Progenitor cell of endocrine pancreas (in vitro differentiated cells): ENCODE results near the gene AVPR1B. TPM values are rescaled to one million over a fixed set of nuclear protein-coding genes. Genes with fewer than 3 reads are reported as not detected.

Experiments
- DNase-seq: peaks from one replicate; pipeline ENCODE4 v3.0.0; 2021; ENCODE audit warnings: low spot score; ENCODE audit not compliant: unreplicated experiment
- H3K27ac Mint-ChIP-seq: 2 replicates; pipeline ENCODE4 v1.8.0; 2021; ENCODE audit warnings: mild to moderate bottlenecking, moderate library complexity, mixed read lengths
- H3K27me3 Mint-ChIP-seq: 2 replicates; pipeline ENCODE4 v1.8.0; 2021; ENCODE audit warnings: mixed read lengths
- H3K36me3 Mint-ChIP-seq: 2 replicates; pipeline ENCODE4 v1.8.0; 2022; ENCODE audit warnings: mixed read lengths; ENCODE audit not compliant: insufficient read depth
- H3K4me1 Mint-ChIP-seq: 2 replicates; pipeline ENCODE4 v1.8.0; 2021; ENCODE audit warnings: low read depth, mixed read lengths
- H3K4me3 Mint-ChIP-seq: 2 replicates; pipeline ENCODE4 v1.8.0; 2021; ENCODE audit warnings: low read depth, mild to moderate bottlenecking, moderate library complexity, mixed read lengths
- H3K9me3 Mint-ChIP-seq: 2 replicates; pipeline ENCODE4 v1.8.0; 2021; ENCODE audit warnings: low read depth, mixed read lengths
- total RNA-seq: library from RNA; stranded (reverse); gene quantifications from 2 replicates; pipeline ENCODE4 v1.2.1, GENCODE V29; 2021
- TF ChIP-seq, protein P1 (sequence below): fragments of 200-600 bp; sonication (generic); IDR thresholded peaks from one replicate; pipeline ENCODE4 v1.5.0; 2021; ENCODE audit warnings: antibody characterized with exemption, mild to moderate bottlenecking; ENCODE audit not compliant: unreplicated experiment

Gene AVPR1B
- total RNA-seq, 1 donor from 2014 or later: 0.60 TPM

- Mint-ChIP-seq H3K27ac (no peak overlapping the region), H3K4me3 (no peak overlapping the region), H3K36me3 (no peaks in the 10 kb centered on the region), H3K4me1 (no peaks in the 10 kb centered on the region), H3K9me3 (no peaks in the 10 kb centered on the region), H3K27me3 (peaks cover 4% of the 10 kb centered on the region)
- TF ChIP-seq, protein P1, sequence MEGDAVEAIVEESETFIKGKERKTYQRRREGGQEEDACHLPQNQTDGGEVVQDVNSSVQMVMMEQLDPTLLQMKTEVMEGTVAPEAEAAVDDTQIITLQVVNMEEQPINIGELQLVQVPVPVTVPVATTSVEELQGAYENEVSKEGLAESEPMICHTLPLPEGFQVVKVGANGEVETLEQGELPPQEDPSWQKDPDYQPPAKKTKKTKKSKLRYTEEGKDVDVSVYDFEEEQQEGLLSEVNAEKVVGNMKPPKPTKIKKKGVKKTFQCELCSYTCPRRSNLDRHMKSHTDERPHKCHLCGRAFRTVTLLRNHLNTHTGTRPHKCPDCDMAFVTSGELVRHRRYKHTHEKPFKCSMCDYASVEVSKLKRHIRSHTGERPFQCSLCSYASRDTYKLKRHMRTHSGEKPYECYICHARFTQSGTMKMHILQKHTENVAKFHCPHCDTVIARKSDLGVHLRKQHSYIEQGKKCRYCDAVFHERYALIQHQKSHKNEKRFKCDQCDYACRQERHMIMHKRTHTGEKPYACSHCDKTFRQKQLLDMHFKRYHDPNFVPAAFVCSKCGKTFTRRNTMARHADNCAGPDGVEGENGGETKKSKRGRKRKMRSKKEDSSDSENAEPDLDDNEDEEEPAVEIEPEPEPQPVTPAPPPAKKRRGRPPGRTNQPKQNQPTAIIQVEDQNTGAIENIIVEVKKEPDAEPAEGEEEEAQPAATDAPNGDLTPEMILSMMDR: no peak
- no peak for DNase-seq
Observed at GRCh38 chr1:206094024-206094423, 23.2 kb downstream of the AVPR1B start.

DNA sequence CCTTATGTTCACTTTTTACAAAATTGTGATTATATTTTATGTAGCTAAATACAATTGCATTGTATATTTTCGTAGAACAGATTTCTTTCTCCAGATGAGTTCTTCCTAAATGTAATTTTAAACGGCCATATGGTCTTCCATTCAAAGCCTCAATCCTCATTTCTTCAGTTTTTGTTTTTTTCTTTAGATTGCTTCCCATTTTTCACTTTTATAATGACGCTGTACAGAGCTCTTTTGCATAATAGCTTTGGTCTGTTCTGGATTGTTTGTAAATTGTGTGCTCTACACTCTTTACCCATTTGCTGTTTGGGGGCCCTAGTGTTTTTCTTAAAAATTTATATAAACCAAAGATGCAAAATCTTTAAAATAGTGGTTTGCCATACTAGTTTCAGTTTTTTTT lies 27.8 kb downstream of the AVPR1B start:
- Mint-ChIP-seq H3K4me3 (no peak overlapping the region), H3K4me1 (no peaks in the 10 kb centered on the region), H3K36me3 (no peaks in the 10 kb centered on the region), H3K9me3 (no peaks in the 10 kb centered on the region), H3K27me3 (peaks cover 3% of the 10 kb centered on the region), H3K27ac (no peak overlapping the region)
- TF ChIP-seq, protein P1: no peak
- no peak for DNase-seq

GRCh38 chr1:206087091-206087490 lies 30.1 kb downstream of the AVPR1B start:
- Mint-ChIP-seq H3K27me3 (peaks cover 3% of the 10 kb centered on the region), H3K9me3 (no peaks in the 10 kb centered on the region), H3K36me3 (no peaks in the 10 kb centered on the region), H3K4me1 (no peaks in the 10 kb centered on the region), H3K4me3 (no peak overlapping the region), H3K27ac (no peak overlapping the region)
- DNase-seq: no peak
- TF ChIP-seq, protein P1: no peak

DNA sequence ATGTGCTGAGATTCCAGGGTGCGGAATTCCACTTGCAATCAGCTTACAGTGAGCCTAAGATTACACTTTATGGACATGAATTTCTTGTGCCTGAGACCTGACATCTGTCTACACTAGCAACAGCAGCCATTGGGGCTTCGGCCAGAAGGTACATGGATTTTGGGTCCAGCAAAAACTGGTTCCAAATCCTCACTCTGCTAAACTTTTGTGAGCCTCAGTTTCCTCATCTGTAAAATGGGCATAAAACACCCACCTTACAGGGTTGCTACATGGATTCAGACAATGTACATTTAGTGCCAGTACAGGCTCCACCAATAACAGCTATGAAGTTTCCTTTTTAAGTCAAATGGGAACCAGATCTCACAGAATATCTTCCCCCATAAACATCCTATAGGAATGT lies 33.4 kb downstream of the AVPR1B start:
- DNase-seq: no peak
- peak overlapping the region; percentile 50 for H3K27ac Mint-ChIP-seq
- no peaks in the 10 kb centered on the region for H3K36me3 Mint-ChIP-seq
- TF ChIP-seq, protein P1: no peak
- no peak overlapping the region for H3K4me3 Mint-ChIP-seq
- no peaks in the 10 kb centered on the region for H3K4me1 Mint-ChIP-seq
- peaks cover 3% of the 10 kb centered on the region for H3K27me3 Mint-ChIP-seq
- H3K9me3 Mint-ChIP-seq: no peaks in the 10 kb centered on the region

DNA sequence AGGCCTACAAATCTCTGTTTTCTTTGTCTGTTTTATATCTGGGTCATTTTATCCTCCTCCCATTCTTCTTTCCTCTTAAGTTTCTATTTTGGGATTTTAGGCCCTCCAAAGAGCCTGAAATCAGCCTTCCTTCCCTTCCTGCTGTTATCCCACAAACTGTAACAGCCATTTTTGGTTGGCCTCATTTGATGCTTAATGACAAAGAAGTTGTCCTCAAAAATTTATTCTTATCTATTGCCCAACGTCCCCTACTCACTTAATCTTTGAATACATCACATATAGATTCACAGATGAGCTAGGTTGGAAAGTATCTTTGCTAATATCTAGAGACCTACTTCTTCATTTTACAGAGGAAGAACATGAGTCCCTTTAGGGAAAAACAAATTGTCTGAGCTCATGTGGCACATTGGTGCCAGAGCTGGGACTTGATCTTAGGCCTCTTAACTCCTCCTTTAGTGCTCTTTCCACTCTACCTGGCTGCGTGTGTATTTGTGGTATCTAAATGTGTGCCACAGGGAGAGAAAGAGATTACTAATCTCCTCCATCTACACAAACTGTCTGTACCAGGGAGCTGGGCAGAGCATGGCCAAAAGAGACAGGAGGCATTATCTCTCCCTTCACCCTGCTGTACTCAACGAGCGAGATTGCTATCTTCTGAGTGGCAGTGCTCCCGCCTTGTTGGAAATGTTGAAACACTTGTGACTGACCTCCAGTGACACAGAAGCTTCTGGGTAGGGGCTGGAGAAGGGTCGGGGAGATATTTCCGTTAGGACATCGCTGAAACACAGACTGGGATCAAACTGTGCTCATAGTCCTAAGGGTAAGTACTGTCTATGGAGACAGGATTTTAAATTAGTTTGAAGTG lies 34.1 kb downstream of the AVPR1B start:
- H3K4me3 Mint-ChIP-seq: no peak overlapping the region
- no peaks in the 10 kb centered on the region for H3K9me3 Mint-ChIP-seq
- TF ChIP-seq, protein P1: no peak
- no peaks in the 10 kb centered on the region for H3K4me1 Mint-ChIP-seq
- peak overlapping the region; percentile 50 for H3K27ac Mint-ChIP-seq
- peaks cover 3% of the 10 kb centered on the region for H3K27me3 Mint-ChIP-seq
- no peaks in the 10 kb centered on the region for H3K36me3 Mint-ChIP-seq
- DNase-seq: no peak
